Inferior parietal cortex (tissue), 1 donor: ENCODE data around the gene SYCP3.
A peak's percentile ranks its signal among the peaks of the same experiment; 100 is the strongest.

Experiments used
- DNase-seq: peaks from one replicate; pipeline ENCODE4 v3.0.0-alpha.2; 2016; ENCODE audit errors: extremely low spot score

The SYCP3 gene

DNA sequence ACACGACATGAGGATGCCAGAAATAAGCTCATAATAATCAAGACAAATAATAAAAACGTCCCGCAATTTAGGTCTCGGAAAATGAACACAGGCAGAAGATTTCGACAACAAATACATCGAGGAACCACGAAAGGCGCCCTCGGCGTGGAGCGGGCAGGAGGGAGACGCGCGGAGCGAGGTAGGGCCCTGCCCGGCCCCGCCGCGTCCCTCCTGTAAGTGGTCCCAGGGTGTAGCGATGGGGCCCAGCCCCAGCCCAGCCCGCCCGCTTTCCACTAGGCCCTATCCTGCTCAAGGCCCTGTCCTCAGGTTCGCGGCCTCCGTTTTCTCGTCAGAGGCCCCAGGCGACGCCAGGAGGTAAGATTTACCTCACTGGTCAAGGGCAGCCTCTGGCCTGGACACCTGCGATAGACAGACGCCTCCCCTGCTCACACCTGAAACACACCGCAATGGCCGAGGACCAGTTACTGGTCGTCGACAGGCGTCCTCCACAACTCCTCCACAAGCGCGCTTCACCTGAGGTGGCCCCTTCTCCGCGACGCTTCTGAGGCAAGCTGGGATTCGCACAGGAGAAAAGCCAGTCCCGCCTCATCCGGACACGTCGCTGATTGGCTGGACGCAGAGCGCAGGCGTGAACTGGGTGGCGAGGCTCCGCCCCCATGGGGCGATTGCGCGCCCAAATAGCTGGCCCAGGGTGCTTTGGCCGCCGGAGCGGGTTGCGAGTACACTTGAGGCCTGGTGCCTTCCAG, at the start of gene SYCP3:
Gene SYCP3, minus strand, starts transcription at position 543 of the 746 bp plus-strand sequence. CDS start 1,527 bp downstream, outside the sequence.
- no peak for DNase-seq

- no peak for DNase-seq
These were observed 46.4 kb upstream of the SYCP3 start for GRCh38 chr12:101785671-101786070.

DNA sequence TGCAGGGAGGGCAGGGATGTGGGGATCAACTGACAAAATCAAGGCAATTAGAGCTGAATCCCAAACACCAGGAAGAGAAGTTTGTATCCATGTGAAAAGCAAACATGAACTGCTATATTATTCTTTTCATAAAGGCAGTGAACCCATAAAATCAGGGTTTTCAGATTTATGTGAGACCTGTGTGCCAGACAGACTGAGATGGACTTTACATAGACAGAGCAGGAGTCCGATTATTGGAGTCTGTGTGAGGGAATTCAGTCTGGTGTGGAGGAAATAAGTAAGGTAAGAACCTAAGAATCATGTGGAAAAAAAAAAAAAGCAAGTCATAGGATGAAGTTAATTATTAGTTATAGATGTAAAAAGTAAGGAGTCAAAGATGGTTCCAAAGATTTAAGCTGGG, 45.1 kb upstream of the SYCP3 start:
- DNase-seq = no peak

DNA sequence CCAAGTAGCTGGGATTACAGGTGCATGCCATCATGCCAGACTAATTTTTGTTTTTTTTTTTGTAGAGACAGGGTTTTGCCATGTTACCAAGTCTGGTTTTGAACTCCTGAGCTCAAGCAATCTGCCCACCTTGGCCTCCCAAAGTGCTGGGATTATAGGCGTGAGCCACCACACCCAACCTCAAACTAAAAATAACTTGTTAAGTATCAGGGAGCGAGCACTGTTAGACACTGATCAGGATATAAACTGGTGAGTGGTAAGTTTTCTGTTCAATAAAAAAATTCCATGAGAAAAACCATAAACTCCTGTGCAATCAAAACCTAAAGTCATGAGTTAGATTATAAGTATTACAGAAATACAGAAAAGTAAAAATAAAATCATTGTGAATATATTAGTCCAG, 44.6 kb upstream of the SYCP3 start:
- DNase-seq = no peak

DNA sequence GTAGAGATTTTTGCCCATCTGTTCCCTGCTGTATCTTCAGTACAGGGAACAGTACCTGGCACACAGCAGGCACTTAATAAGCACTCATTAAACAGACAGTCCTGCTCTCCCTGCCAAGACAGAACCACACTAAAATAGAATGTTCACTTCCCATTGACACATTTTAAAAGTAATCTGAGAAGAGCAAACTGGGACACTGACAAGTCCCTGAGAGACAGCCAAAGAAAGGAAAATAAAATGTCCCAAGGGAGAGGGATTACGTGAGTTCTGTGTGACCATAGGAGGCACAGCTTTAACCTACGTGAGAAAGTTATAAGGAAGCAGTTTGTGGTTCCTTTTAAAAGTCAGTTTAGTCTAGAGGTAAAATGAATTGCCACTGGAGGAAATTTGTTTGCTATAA, 43.9 kb upstream of the SYCP3 start:
- DNase-seq = no peak

- DNase-seq = no peak
These were observed 43.0 kb upstream of the SYCP3 start for GRCh38 chr12:101782273-101782731.

- DNase-seq = no peak
These were observed 42.6 kb upstream of the SYCP3 start for GRCh38 chr12:101781834-101782233.

- DNase-seq = no peak
These were observed 41.3 kb upstream of the SYCP3 start for GRCh38 chr12:101780599-101780998.

DNA sequence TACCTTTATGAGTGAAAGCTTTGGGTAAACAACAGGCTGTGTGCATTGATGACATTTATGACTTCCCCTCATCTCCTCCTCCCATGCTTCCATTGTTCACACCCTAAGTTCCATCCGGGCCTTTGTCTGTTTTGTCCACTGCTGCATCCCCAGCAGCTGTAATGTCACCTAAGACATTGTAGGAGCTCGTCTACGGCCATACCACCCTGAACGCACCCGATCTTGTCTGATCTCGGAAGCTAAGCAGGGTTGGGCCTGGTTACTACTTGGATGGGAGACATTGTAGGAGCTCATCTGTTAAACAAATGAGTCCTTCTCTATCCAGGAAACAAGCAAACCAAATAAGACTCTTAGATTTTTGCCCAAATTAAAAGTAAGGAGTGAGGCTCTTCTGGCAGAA, 40.4 kb upstream of the SYCP3 start:
- DNase-seq = no peak

GRCh38 chr12:101779200-101779599, 39.9 kb upstream of the SYCP3 start:
- no peak for DNase-seq

DNA sequence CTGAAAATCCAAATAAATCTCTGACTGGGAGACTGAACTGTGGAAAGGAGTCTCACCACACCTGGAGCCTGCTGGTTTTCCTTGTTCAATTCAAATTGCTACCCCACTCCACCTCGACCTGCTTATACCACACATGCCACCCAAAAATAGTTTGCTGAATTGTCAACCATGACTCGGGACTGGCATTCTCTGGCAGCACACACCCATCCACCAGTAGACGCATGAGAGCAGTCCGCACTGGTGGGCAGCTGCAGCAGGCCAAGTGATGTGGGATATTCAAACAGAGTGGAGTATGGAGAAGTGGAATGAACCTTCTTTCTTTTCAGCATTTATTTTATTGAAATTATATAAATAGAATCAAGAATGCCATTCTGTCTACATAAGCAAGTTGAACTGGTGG, 38.7 kb upstream of the SYCP3 start:
- DNase-seq = no peak

DNA sequence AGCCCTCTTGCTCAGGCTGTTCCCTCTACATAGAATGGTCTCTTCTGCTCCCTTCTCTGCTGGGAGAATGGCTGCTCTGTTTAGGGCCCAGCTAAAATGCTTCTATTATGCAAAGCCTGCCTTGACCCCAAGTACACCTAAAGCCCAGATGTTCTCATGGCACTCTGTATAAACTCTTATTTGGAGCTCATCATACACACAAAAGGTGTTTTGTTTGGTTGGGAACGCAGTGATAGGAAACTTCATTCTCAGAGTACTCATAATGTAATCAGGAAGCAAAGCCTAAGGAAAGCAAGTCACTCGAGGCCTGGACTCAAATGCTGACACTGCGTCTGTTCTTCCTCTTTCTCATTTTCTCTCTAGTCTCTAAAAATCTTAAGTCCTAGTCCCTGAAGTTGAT, 38.2 kb upstream of the SYCP3 start:
- no peak for DNase-seq

DNA sequence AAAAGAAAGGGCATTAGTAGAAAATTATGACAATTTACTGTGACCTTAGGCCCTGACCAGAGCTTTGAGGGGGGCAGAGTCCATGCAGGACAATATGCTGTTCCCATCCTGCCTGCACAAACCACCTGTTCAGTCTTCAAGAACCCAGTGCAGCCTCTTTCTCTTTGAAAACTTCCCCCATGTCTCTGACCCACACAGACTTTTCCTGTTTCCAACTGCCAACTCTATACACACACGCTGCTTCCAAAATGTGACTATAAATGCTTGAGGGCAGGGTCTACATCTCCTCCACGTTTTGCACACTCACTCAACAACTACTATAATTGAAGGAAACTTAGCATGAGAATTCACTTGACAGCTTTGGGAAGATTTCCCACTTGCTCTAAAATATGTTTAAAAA, 36.6 kb upstream of the SYCP3 start:
- DNase-seq = no peak

GRCh38 chr12:101773650-101774162, 34.4 kb upstream of the SYCP3 start:
- peak; percentile 87 for DNase-seq

GRCh38 chr12:101772012-101772775, 32.9 kb upstream of the SYCP3 start:
- no peak for DNase-seq

DNA sequence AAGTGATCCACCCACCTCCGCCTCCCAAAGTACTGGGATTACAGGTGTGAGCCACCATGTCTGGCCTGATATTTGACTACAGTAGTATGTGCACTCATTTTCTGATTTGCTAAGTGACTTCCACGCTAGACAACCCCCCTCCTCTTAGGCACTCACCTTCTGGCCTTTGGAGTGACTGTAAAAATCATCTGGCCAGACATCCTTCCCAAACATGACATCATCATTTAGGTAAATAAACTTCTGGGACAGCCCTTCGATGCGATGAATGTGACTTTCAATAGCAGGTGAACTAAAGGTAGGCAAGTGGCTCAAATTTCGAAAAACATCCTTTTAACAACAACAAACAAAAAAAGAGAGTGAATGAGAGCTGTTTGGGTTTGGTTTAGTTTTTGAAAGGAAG, 30.6 kb upstream of the SYCP3 start:
- no peak for DNase-seq

DNA sequence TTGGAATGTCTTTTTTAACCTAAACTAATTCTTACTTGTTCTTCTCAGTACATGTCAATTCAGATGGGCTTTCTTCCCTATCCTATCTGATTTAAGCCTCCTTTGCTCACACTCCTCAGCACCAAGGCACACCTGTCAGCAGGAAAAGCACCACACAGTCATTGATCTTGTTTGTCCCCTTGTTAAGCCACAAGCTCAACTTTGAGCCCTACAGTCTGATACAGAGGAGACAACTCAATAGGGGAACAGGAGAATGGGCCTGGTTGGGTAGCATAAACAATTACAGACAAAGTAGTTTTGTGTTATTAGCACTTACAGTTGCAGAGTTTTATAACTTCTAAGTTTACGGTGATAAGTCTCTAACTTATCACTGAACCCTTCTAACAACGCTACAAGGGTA, 29.5 kb upstream of the SYCP3 start:
- no peak for DNase-seq

- DNase-seq = no peak
These were observed 28.3 kb upstream of the SYCP3 start for GRCh38 chr12:101767537-101767936.

DNA sequence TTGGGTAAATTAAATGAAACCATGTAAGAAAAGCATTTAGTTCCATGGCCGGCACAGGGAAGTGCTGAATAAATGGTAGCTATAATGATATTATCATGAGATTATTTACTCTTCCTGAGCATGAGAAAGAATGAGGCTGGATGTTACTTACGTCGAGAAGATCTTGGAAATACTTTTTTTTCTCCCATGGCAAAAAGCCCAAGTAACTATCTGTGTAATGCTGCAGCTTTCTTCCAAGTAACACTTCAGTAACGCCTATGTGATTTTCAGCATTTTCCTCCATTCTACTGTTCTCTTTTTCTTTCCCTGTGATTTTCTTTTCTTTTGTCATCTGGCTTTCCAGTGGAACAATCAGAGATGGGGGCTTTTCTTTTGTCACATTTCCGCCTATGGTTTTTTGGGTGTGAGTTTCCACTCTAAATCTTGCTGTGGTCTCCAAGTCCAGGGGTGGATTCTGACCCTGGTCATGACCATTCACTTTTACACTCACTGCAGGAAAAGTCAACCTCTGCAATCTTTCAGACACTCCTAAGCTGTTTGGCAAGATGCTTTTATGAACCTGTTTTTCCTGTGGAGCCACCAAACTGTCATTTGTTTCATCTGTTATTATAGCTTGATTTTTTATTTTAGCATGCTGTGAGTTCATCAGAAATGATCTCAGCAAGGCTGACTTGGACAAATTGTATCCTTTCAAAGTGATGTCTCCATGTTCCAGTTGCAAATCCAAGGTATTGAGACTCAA, 25.0 kb upstream of the SYCP3 start:
- no peak for DNase-seq

- no peak for DNase-seq
These were observed 24.1 kb upstream of the SYCP3 start for GRCh38 chr12:101763246-101763931.

GRCh38 chr12:101761781-101762180, 22.5 kb upstream of the SYCP3 start:
- no peak for DNase-seq

DNA sequence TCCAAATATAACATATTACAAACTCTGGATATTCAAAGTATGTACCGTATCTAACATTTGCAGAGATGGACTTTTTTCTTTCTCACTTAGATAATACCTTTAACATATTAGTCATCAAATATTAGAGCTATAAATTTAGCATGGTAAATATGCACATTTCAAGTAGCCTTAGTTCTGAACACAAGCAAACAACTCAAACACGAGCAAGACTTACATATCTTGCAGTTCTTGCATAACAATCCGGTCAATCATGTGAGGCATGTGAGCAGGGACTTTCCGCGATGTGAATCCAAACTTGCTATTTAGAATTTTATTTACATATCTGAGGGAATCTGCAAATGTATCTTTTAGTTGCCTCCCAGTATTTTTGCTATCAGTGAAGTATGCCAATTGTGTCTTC, 22.1 kb upstream of the SYCP3 start:
- no peak for DNase-seq
